Measurements from ENCODE around the gene UGT1A5.

UGT1A5 gene

GRCh38 chr2:233811732-233812131, 99.0 kb downstream of the UGT1A5 start:
- DNase-seq = no peak

DNA sequence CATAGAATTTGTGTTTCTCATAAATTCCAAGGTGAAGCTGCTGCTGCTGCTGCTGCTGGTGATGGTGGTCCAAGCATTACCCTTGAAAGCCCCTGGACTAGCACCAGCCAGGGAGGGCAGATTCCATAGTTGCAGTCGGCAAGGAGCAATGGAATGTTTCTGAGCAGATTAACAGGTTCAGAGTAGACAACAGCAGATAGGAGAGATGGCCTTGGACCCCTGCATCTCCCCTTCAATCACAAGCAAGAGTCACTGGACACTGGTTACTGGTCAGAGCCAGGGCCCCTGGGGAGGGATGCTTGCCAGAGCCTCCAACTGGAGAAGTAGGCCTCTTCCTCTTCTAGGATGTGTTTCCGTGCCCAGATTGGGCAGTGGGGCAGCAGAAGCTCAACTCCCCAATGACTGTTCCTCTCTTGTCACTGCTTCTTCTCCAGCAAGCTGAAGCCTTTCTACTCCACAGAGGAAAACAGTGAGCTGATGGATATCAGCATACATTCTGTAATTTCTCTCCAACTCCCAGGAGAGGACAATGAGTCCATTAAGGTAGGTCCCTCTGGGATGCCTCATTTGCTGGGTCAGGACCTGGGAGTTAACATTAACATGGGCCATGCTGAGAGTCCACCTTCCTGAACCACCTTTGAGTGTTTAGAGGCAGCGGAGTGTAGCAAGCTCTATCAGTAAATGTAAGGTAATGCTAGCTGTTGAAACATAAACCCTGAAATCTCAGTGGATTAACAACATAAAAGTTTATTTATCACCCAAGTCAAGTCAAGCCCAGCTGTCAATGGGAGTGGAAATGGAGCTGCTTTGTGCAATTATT, 100.7 kb downstream of the UGT1A5 start:
- DNase-seq = no peak

DNA sequence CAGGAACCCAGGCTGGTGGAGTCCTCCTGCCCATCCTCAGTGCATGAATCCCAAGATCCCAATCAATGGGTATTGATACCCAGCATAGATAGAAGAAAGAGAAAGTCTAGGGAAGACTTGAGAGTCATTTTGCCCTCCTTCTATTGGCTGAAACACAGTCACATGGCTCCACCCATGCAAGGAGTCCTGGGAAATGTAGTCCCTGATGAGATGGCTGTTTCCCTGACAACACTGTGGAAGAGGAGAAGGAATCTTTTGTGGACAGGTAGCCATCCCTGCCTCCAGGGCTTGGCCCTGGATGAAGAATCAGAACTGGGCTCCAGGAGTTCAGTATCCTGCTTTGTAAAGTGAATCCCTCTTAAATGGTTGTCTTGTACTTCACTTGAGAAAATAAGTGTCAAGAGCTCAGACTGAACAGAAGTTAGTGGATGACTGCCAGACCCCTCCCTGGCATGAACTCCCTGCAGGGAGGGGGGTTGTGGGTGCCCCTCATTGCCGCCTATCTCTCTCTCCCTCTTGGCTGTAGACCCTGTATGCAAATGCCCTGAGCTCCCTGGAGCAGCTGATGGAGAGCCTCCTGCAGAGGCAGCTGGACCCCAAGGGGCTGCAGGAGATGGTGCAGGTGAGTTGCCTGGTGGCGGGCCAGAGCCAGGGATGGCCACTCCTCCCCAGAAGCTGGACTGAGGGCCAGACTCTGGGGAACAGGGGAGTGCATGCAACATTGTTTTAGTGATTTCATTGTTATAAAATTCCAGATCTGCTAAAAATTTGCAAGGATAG, 101.5 kb downstream of the UGT1A5 start:
- no peak for DNase-seq

- DNase-seq = no peak
Measured at GRCh38 chr2:233815861-233816260, 103.2 kb downstream of the UGT1A5 start.

DNA sequence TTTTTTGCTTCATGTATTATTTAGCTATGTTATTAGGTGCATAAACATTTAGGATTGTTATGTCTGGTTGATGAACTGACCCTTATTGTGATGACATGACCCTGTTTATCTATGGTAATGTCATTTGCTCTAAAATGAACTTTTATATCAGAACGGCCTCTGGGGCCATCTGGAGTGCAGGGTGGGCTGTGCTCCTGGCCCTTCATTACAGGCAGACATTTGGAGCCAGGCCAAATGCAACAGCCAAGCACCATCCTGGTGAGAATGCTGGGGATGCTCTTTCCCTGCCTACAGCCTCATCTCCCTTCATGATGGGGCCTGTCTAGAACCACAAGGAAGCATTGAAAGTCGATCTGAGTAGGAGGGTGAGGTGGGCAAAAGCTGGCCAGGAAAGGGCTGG, 103.6 kb downstream of the UGT1A5 start:
- DNase-seq = no peak

DNA sequence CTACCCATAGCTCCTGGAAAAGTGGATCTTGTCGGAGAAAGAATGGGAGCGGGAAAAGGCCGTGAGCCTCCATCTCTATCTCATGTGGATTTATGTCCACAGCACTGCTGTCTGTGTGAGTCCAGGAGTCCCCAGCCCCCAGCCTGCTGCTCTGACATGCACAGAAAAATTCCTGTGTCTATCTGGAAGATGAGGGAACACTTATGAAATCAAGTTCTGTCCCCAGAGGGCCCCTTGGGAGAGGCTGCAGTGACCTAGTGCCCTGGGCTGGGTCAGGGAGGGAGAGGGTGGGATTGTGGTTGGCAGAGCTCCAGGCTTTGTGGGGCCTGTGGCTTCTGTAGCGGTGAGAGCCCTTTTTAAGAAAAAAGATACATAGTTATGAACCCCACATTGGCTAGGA, 104.1 kb downstream of the UGT1A5 start:
- no peak for DNase-seq

DNA sequence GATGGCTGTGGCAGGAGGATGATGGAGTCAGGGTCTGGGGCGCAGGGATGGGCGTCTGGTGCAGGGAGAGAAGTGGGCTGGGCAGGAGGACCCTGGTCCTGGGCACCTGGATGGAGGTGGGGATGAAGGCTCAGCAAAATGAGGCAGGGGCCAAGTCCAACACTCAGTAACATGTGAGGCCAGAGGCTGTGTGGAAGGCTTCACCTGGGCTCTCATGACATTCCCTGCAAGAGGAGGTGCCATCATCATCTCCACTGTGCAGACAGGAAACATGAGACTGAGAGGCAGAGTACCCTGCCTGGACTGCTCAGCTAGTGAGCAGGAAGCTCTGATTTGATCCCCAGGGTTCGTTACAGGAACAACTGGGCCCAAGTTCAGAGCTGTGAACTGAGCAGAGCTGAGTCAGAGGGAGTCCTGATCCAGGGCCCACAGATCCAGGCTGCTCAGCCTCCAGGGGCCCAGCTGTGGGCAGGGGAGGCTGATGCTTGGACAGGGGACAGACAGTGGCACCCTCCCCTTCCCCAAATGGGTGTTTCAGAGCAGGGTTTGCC, 104.7 kb downstream of the UGT1A5 start:
- no peak for DNase-seq

DNA sequence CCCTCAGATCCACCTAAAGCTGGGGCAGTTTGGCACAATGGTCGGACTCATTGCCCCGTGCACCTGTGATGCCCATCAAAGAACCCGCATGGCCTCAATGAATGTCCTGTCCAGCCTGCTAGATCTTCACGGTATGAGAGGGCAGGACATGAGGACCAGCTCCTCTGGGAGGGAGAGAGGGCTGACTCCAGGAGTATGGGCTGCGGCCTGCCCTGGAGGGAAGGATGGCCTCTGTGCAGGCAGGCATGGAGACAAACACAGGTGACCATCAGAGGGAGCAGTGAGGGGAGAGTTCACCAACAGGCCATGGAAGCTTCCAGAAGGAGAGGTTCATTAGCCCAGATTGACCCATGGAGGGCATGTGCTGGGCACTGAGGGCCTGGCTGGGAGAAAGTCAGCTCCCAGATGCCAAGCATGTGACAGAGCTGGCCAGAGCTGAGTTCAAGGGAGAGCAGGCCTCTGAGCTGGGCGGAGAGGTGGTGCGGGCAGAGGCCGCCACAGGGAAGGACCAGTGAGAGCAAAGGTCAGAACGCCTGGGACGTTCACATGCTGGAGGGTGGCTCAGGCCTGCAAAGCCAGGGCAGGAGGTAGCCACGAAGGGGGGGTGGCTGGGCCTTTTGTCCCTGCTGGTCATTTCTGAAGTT, 105.4 kb downstream of the UGT1A5 start:
- DNase-seq = no peak

DNA sequence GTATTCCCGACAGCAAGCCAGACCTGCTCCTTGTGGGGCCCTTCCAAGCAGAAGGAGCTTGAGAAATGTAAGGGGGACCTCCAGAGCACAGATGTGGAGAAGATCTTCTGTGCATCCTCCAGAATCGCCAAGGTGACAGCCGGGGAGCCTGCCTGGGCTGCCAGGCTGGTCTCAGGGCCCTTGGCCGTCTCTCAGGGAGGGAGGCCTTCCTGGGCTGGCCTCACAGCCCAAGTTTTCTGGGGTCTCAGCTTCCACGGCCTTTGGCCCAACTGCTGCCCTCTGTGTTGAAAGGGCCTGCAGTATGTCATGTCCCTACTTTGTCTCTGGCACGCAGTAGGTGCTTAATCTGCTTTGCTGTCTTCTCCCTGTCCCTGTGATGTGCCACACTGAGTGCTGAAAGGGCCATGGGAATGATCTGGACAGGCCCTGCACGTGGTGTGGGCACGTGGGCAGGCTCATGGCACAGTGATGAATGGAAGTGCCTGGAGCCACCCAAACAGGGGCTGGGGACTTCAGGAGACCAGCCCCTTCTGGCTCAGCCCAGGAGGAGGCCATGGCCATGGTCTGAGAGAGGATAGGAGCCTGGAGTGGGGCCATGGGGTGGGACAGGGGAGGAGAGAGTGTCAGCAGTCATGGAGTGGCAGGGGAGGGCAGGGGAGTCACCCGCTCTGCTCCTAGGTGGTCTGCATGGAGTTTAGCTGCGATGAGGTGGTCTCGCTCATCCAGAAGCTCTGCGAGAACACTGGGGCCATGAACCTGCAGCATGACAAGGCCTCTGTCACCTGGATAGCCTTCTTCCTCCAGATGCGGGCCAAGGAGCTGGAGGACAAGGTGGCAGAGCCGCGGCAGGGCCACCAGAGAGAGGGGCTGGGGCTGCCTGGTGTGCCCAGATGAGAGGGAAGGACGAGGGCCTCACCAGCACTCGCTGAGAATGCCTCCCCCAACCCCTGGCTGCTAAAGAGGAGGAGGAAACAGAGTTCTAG, 106.2 kb downstream of the UGT1A5 start:
- no peak for DNase-seq

DNA sequence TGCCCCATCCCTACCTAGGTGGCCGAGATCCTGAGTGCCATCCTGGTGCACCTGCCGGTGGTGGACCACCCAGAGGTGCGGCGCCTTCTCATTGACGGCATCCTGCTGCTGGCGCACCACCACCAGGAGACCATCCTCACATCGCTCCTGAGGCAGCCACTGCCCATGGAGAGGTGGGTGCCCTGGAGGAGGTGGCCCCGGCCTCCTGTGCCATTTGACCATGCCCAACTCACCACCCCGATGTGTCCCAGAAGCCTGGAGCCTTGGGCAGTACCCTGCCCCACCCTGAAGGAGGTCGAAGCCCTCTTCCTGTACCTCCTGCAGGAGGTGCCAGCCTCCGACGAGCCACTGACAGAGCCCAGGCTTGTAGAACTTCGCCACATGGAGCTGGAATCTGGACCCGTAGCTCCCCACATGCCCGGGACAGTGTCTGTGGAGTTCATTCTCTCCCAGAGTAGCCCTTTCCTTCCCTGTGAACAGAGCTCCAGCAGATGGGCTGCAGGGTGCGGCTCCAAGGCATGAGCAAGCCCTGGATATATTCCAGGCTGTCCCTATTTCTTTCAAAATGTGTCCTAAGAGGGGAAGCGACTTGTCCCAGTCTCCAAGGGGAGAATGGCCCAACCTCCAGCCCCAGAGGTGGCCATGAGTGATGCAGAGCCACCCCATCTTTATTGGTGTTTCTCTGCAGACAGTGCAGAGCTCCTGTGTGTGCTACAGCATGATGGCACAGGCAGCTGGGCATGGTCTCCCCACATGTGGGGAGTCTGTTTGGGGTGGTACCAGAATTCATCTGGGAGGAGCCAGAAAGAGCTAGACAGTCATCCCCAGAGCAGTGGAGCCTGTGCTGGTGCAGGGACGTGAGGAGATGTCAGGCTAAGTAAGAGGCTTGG, 107.4 kb downstream of the UGT1A5 start:
- no peak for DNase-seq

- DNase-seq = no peak
Measured at GRCh38 chr2:233820774-233821105, 108.0 kb downstream of the UGT1A5 start.

- DNase-seq = no peak
Measured at GRCh38 chr2:233821196-233821595, 108.5 kb downstream of the UGT1A5 start.

GRCh38 chr2:233821709-233822100, 109.0 kb downstream of the UGT1A5 start:
- DNase-seq = no peak

GRCh38 chr2:233822101-233822771, 109.5 kb downstream of the UGT1A5 start:
- no peak for DNase-seq

All from activated CD4-positive, alpha-beta T cell treated with anti-CD3 and anti-CD28 coated beads, Interleukin-2, amount 50 U/mL, for 4 hours (primary cell).